Fibroblast of lung (primary cell): ENCODE results near the gene SURF2. TPM values are rescaled to one million over a fixed set of nuclear protein-coding genes. Genes with fewer than 3 reads are reported as not detected.

Source experiments
- DNase-seq, 2 donors: peaks; one replicate each; pipeline versions ENCODE4 v3.0.0 to v3.0.0-alpha.2; 2010; ENCODE audit warnings: low read depth in 2 of 2
- H2AFZ ChIP-seq: 2 replicates; pipeline ENCODE4 v1.5.1; 2012; ENCODE audit warnings: low read length, control low read depth, inconsistent platforms
- H3K27ac ChIP-seq: 2 replicates; pipeline ENCODE4 v1.5.1; 2011; ENCODE audit warnings: low read length, control low read depth; ENCODE audit not compliant: insufficient read depth
- H3K27me3 ChIP-seq: 2 replicates; pipeline ENCODE4 v1.5.1; 2011; ENCODE audit warnings: mild to moderate bottlenecking, low read length; ENCODE audit not compliant: control insufficient read depth, insufficient read depth
- H3K36me3 ChIP-seq: 2 replicates; pipeline ENCODE4 v1.5.1; 2011; ENCODE audit warnings: low read length; ENCODE audit not compliant: control insufficient read depth, insufficient read depth
- H3K4me1 ChIP-seq: 2 replicates; pipeline ENCODE4 v1.5.1; 2011; ENCODE audit warnings: low read length; ENCODE audit not compliant: control insufficient read depth, insufficient read depth; ENCODE audit errors: extremely low read depth
- H3K4me2 ChIP-seq: 2 replicates; pipeline ENCODE4 v1.5.1; 2011; ENCODE audit warnings: low read length, control low read depth; ENCODE audit not compliant: insufficient read depth; ENCODE audit errors: extremely low read depth
- H3K4me3 ChIP-seq, 4 experiments: fragments of 200-600 bp in 1 of 4; sonication (generic) in 1 of 4; replicated peaks in 1 of 4; 2 replicates each; pipeline ENCODE4 v1.5.1; 2011 to 2016; ENCODE audit warnings: low read length in 4 of 4, low read depth in 3 of 4, mild to moderate bottlenecking in 3 of 4, control low read depth in 2 of 4, inconsistent platforms in 1 of 4, mixed read lengths in 1 of 4; ENCODE audit not compliant: insufficient read depth in 1 of 4; ENCODE audit errors: control extremely low read depth in 1 of 4
- H3K79me2 ChIP-seq: 2 replicates; pipeline ENCODE4 v1.5.1; 2012; ENCODE audit warnings: mild to moderate bottlenecking, low read length, inconsistent platforms; ENCODE audit not compliant: control insufficient read depth, insufficient read depth
- H3K9ac ChIP-seq: 2 replicates; pipeline ENCODE4 v1.5.1; 2011; ENCODE audit warnings: mild to moderate bottlenecking, low read length, control low read depth; ENCODE audit not compliant: insufficient read depth
- H3K9me3 ChIP-seq: 2 replicates; pipeline ENCODE4 v1.5.1; 2012; ENCODE audit warnings: low read depth, low read length; ENCODE audit not compliant: control insufficient read depth, insufficient read depth
- H4K20me1 ChIP-seq: 2 replicates; pipeline ENCODE4 v1.5.1; 2011; ENCODE audit warnings: low read length; ENCODE audit not compliant: control insufficient read depth, insufficient read depth; ENCODE audit errors: extremely low read depth
- EZH2 ChIP-seq: IDR thresholded peaks from 2 replicates; pipeline ENCODE4 v1.5.1; 2012; ENCODE audit warnings: low read length, control low read depth, mild to moderate bottlenecking; ENCODE audit errors: missing control alignments
- polyA plus RNA-seq, 2 donors: library from polyadenylated mRNA; depleted of rRNA in 1 of 2; stranded (reverse) in 1 of 2; unstranded in 1 of 2; fragments of >200 nt; gene quantifications; 2 replicates each; pipeline ENCODE4 v1.2.1, GENCODE V29; 2011 to 2012; ENCODE audit warnings: missing spikeins in 1 of 2
- total RNA-seq: library from RNA; depleted of rRNA; stranded (reverse); fragments of >200 nt; gene quantifications from 2 replicates; pipeline ENCODE4 v1.2.1, GENCODE V29; 2014
- TF ChIP-seq, protein P1 (sequence below), 2 donors: IDR thresholded peaks in 1 of 2; conservative IDR thresholded peaks in 1 of 2; 1 replicate in 1 of 2; 2 replicates in 1 of 2; pipeline ENCODE4 v1.5.1; 2011 to 2012; ENCODE audit warnings: low read length in 2 of 2, control low read depth in 1 of 2, inconsistent platforms in 1 of 2, low read depth in 1 of 2, mild to moderate bottlenecking in 1 of 2

Gene SURF2
- total and polyA plus RNA-seq, 2 donors (not counting 1 experiment from before 2014, with no cell fraction given) = 11.2 to 13.9 TPM

DNA sequence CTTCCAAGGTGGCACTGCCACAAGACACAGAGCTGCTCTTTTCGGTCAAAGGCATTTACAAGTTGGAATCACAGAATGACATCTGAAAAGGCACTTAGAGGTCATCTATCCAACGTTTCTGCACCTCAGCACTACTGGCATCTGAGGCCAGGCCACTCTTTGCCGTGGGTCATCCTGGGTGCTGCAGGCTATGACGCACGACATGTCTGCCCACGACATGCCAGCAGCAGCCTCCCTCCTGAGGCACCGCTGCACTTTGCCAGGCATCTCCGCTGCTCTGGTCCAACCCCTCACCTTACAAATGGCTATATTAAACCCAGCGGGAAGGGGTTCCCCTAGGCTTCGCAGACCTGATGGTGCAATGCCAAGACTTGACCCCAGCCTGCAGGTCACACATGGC lies 11.4 kb downstream of the SURF2 start:
- H3K36me3 ChIP-seq = peaks cover 59% of the 10 kb centered on the region
- TF ChIP-seq, protein P1, sequence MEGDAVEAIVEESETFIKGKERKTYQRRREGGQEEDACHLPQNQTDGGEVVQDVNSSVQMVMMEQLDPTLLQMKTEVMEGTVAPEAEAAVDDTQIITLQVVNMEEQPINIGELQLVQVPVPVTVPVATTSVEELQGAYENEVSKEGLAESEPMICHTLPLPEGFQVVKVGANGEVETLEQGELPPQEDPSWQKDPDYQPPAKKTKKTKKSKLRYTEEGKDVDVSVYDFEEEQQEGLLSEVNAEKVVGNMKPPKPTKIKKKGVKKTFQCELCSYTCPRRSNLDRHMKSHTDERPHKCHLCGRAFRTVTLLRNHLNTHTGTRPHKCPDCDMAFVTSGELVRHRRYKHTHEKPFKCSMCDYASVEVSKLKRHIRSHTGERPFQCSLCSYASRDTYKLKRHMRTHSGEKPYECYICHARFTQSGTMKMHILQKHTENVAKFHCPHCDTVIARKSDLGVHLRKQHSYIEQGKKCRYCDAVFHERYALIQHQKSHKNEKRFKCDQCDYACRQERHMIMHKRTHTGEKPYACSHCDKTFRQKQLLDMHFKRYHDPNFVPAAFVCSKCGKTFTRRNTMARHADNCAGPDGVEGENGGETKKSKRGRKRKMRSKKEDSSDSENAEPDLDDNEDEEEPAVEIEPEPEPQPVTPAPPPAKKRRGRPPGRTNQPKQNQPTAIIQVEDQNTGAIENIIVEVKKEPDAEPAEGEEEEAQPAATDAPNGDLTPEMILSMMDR (conservative IDR thresholded peaks at IDR 0.05 in 1 of 2, IDR thresholded peaks at IDR 0.05 in 1 of 2; ENCODE audit: low read depth in 1 of 2, low read length in 2 of 2) = no peak
- TF ChIP-seq EZH2 = no peak
- no peak overlapping the region for H3K4me3 ChIP-seq
- no peak overlapping the region for H3K4me2 ChIP-seq
- H3K9ac ChIP-seq = no peak overlapping the region
- H3K27me3 ChIP-seq = no peaks in the 10 kb centered on the region
- H3K9me3 ChIP-seq = no peaks in the 10 kb centered on the region
- DNase-seq = no peak
- H3K4me1 ChIP-seq = peaks cover 12% of the 10 kb centered on the region
- peaks cover 10% of the 10 kb centered on the region for H4K20me1 ChIP-seq
- H3K27ac ChIP-seq = no peak overlapping the region
- H2AFZ ChIP-seq = no peak overlapping the region
- peaks cover 90% of the 10 kb centered on the region for H3K79me2 ChIP-seq

DNA sequence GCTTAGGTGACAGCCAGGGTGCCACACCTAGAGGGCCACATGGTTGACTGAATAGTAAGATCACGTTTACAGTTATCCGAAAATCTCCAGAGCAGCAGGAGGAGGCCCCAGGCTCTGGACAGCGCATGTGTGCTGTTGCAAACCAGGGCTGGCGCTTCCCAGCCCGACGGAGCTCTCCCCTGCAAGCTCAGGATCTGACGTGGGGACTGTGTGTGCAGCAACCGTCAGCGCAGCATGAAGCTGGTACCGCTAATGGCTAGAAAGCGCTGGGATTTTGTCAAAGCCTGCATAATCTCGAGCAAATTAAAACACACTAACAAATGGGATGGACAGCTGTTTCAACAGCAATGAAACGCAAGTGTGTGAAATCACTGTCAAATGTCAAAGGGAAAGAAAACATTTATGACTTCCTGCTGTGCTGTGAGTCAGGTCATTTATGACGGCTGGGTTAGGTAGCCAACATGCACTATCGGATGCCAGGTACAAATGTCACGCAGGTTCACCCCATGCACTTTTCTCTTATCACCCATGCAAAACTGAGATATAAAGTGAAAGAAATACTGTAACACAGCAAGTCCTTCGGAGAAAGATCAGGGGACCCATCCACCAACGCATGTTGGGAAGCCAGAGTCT lies 12.0 kb downstream of the SURF2 start:
- H3K9ac ChIP-seq = no peak overlapping the region
- H3K79me2 ChIP-seq = peaks cover 94% of the 10 kb centered on the region
- H3K4me3 ChIP-seq = no peak overlapping the region
- H3K9me3 ChIP-seq = no peaks in the 10 kb centered on the region
- H3K27ac ChIP-seq = no peak overlapping the region
- peaks cover 12% of the 10 kb centered on the region for H3K4me1 ChIP-seq
- no peaks in the 10 kb centered on the region for H3K27me3 ChIP-seq
- TF ChIP-seq EZH2 = no peak
- TF ChIP-seq, protein P1 (conservative IDR thresholded peaks at IDR 0.05 in 1 of 2, IDR thresholded peaks at IDR 0.05 in 1 of 2; ENCODE audit: low read depth in 1 of 2, low read length in 2 of 2) = no peak
- peaks cover 10% of the 10 kb centered on the region for H4K20me1 ChIP-seq
- DNase-seq = no peak
- peaks cover 57% of the 10 kb centered on the region for H3K36me3 ChIP-seq
- no peak overlapping the region for H3K4me2 ChIP-seq
- H2AFZ ChIP-seq = no peak overlapping the region

DNA sequence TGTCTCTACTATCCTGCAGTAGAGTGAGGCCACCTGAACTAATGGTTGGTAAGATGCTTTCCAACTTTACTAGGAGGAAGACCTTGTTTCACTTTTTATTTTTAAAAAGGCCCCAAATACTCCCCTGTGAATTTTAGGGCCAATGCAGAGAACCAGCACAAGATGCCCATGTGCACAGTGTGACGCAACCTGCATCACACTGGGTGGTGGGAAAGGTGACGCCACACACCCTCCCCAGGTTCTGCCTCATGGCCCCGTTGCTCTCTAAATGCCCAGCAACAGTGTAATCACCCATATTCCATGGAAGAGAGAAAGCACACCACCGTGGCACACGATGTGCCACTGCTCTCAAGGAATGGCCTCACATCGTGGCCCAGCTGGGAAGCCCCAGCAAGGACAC lies 13.1 kb downstream of the SURF2 start:
- Histone ChIP-seq H3K9me3 (no peaks in the 10 kb centered on the region), H3K4me3 (no peak overlapping the region), H3K79me2 (peaks cover 96% of the 10 kb centered on the region), H3K36me3 (peaks cover 51% of the 10 kb centered on the region), H3K9ac (no peak overlapping the region), H3K27me3 (no peaks in the 10 kb centered on the region), H4K20me1 (peaks cover 10% of the 10 kb centered on the region), H3K4me2 (no peak overlapping the region), H3K4me1 (peaks cover 10% of the 10 kb centered on the region), H3K27ac (no peak overlapping the region), H2AFZ (no peak overlapping the region)
- DNase-seq = no peak
- TF ChIP-seq EZH2 = no peak
- TF ChIP-seq, protein P1 (conservative IDR thresholded peaks at IDR 0.05 in 1 of 2, IDR thresholded peaks at IDR 0.05 in 1 of 2; ENCODE audit: low read depth in 1 of 2, low read length in 2 of 2) = no peak
